Measurements from ENCODE around the gene PLCD3. TPM values are rescaled to one million over a fixed set of nuclear protein-coding genes. Genes with fewer than 3 reads are reported as not detected.

Gene PLCD3
- total and polyA plus RNA-seq, 2 of the 13 experiments (the other 11 are each of a cell fraction or from before 2014, with no cell fraction given), result 11.3 to 39.1 TPM

DNA sequence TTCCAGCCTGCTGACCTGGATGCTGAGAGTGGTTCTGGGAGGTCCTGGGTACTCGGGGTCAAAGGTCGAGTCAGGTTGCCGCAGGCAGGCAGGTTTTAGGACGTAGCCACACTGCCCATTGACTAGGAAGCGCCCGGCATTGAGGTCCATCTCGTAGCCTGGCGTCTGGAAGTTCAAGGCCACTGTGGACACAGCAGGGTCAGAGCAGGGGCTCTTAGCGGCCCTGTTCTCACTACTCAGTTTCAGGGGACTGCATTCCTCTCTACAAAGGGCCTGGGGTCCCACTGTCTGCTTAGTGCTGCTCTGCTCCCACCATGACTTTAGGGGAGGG is 18.9 kb downstream of the PLCD3 start (continued):
- TF ChIP-seq AGO1 (IDR thresholded peaks at IDR 0.05; ENCODE audit: low read depth, low read length, poor library complexity, severe bottlenecking) (no peak), SMAD9 (CRISPR knock-in tag; IDR thresholded peaks at IDR 0.05) (no peak), NFKB2 (CRISPR knock-in tag; IDR thresholded peaks at IDR 0.05; ENCODE audit: borderline replicate concordance) (no peak), NR3C1 (CRISPR knock-in tag; IDR thresholded peaks at IDR 0.05) (no peak), TOE1 (CRISPR knock-in tag; IDR thresholded peaks at IDR 0.05) (no peak), NCOR1 (IDR thresholded peaks at IDR 0.05; ENCODE audit: borderline replicate concordance, low read length) (0 out of 2 replicates have a peak, but pooled peaks have one; percentile 59), KDM3A (CRISPR knock-in tag; IDR thresholded peaks at IDR 0.05; ENCODE audit: low read depth) (no peak), FOXJ3 (CRISPR knock-in tag; IDR thresholded peaks at IDR 0.05; ENCODE audit: borderline replicate concordance) (no peak), SOX6 (IDR thresholded peaks at IDR 0.05) (no peak), SOX6 (CRISPR knock-in tag; IDR thresholded peaks at IDR 0.05) (0 out of 2 replicates have a peak, but pooled peaks have one; percentile 15), JDP2 (CRISPR knock-in tag; IDR thresholded peaks at IDR 0.05; ENCODE audit: borderline replicate concordance) (no peak), POLR2A (IDR thresholded peaks at IDR 0.05; ENCODE audit: insufficient read depth in 1 of 2, low read depth in 2 of 2, low read length in 2 of 2) (no peak), ARNTL (CRISPR knock-in tag; IDR thresholded peaks at IDR 0.05) (no peak), IRF2 (CRISPR knock-in tag; IDR thresholded peaks at IDR 0.05) (peak; percentile 33; the same call in 1 of the 2 replicates)
- TF ChIP-seq, protein P1, sequence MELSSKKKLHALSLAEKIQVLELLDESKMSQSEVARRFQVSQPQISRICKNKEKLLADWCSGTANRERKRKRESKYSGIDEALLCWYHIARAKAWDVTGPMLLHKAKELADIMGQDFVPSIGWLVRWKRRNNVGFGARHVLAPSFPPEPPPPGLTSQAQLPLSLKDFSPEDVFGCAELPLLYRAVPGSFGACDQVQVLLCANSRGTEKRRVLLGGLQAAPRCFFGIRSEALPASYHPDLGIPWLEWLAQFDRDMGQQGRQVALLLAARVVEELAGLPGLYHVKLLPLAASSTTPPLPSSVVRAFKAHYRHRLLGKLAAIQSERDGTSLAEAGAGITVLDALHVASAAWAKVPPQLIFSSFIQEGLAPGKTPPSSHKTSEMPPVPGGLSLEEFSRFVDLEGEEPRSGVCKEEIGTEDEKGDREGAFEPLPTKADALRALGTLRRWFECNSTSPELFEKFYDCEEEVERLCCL (CRISPR knock-in tag; IDR thresholded peaks at IDR 0.05; ENCODE audit: borderline replicate concordance), result no peak
- TF ChIP-seq, protein P2, sequence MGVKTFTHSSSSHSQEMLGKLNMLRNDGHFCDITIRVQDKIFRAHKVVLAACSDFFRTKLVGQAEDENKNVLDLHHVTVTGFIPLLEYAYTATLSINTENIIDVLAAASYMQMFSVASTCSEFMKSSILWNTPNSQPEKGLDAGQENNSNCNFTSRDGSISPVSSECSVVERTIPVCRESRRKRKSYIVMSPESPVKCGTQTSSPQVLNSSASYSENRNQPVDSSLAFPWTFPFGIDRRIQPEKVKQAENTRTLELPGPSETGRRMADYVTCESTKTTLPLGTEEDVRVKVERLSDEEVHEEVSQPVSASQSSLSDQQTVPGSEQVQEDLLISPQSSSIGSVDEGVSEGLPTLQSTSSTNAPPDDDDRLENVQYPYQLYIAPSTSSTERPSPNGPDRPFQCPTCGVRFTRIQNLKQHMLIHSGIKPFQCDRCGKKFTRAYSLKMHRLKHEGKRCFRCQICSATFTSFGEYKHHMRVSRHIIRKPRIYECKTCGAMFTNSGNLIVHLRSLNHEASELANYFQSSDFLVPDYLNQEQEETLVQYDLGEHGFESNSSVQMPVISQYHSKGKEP (CRISPR knock-in tag; IDR thresholded peaks at IDR 0.05), result no peak
- TF ChIP-seq, protein P3, sequence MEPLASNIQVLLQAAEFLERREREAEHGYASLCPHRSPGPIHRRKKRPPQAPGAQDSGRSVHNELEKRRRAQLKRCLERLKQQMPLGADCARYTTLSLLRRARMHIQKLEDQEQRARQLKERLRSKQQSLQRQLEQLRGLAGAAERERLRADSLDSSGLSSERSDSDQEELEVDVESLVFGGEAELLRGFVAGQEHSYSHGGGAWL (CRISPR knock-in tag; IDR thresholded peaks at IDR 0.05), result no peak
- TF ChIP-seq, protein P4, sequence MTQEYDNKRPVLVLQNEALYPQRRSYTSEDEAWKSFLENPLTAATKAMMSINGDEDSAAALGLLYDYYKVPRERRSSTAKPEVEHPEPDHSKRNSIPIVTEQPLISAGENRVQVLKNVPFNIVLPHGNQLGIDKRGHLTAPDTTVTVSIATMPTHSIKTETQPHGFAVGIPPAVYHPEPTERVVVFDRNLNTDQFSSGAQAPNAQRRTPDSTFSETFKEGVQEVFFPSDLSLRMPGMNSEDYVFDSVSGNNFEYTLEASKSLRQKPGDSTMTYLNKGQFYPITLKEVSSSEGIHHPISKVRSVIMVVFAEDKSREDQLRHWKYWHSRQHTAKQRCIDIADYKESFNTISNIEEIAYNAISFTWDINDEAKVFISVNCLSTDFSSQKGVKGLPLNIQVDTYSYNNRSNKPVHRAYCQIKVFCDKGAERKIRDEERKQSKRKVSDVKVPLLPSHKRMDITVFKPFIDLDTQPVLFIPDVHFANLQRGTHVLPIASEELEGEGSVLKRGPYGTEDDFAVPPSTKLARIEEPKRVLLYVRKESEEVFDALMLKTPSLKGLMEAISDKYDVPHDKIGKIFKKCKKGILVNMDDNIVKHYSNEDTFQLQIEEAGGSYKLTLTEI (CRISPR knock-in tag; conservative IDR thresholded peaks at IDR 0.05), result no peak
- TF ChIP-seq, protein P5, sequence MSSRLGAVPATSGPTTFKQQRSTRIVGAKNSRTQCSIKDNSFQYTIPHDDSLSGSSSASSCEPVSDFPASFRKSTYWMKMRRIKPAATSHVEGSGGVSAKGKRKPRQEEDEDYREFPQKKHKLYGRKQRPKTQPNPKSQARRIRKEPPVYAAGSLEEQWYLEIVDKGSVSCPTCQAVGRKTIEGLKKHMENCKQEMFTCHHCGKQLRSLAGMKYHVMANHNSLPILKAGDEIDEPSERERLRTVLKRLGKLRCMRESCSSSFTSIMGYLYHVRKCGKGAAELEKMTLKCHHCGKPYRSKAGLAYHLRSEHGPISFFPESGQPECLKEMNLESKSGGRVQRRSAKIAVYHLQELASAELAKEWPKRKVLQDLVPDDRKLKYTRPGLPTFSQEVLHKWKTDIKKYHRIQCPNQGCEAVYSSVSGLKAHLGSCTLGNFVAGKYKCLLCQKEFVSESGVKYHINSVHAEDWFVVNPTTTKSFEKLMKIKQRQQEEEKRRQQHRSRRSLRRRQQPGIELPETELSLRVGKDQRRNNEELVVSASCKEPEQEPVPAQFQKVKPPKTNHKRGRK (CRISPR knock-in tag; IDR thresholded peaks at IDR 0.05), result no peak
- TF ChIP-seq, protein P6, sequence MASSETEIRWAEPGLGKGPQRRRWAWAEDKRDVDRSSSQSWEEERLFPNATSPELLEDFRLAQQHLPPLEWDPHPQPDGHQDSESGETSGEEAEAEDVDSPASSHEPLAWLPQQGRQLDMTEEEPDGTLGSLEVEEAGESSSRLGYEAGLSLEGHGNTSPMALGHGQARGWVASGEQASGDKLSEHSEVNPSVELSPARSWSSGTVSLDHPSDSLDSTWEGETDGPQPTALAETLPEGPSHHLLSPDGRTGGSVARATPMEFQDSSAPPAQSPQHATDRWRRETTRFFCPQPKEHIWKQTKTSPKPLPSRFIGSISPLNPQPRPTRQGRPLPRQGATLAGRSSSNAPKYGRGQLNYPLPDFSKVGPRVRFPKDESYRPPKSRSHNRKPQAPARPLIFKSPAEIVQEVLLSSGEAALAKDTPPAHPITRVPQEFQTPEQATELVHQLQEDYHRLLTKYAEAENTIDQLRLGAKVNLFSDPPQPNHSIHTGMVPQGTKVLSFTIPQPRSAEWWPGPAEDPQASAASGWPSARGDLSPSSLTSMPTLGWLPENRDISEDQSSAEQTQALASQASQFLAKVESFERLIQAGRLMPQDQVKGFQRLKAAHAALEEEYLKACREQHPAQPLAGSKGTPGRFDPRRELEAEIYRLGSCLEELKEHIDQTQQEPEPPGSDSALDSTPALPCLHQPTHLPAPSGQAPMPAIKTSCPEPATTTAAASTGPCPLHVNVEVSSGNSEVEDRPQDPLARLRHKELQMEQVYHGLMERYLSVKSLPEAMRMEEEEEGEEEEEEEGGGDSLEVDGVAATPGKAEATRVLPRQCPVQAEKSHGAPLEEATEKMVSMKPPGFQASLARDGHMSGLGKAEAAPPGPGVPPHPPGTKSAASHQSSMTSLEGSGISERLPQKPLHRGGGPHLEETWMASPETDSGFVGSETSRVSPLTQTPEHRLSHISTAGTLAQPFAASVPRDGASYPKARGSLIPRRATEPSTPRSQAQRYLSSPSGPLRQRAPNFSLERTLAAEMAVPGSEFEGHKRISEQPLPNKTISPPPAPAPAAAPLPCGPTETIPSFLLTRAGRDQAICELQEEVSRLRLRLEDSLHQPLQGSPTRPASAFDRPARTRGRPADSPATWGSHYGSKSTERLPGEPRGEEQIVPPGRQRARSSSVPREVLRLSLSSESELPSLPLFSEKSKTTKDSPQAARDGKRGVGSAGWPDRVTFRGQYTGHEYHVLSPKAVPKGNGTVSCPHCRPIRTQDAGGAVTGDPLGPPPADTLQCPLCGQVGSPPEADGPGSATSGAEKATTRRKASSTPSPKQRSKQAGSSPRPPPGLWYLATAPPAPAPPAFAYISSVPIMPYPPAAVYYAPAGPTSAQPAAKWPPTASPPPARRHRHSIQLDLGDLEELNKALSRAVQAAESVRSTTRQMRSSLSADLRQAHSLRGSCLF (CRISPR knock-in tag; IDR thresholded peaks at IDR 0.05; ENCODE audit: borderline replicate concordance), result no peak
